Activated CD4-positive, alpha-beta memory T cell treated with anti-CD3 and anti-CD28 coated beads for 36 hours (primary cell): ENCODE data around the gene NABP2. TPM values are rescaled to one million over a fixed set of nuclear protein-coding genes. Genes with fewer than 3 reads are reported as not detected.

Experiments
- CTCF ChIA-PET: fragments of 350-600 bp; sonication (Branson Sonifier 250); formaldehyde crosslinking; loops from one replicate; lab custom pipeline; 2021; ENCODE audit warnings: antibody characterized with exemption, inconsistent platforms; lab: Charles Lee
- POLR2A ChIA-PET: fragments of 350-600 bp; sonication (Branson Sonifier 250); formaldehyde crosslinking; loops from one replicate; lab custom pipeline; 2021; ENCODE audit warnings: antibody characterized with exemption; lab: Charles Lee
- DNase-seq: peaks from one replicate; pipeline ENCODE4 v3.0.0-alpha.2; 2020
- H3K27ac Mint-ChIP-seq: one replicate; pipeline ENCODE4 v1.8.0; 2021; ENCODE audit warnings: mixed read lengths
- H3K27me3 Mint-ChIP-seq: one replicate; pipeline ENCODE4 v1.8.0; 2021; ENCODE audit warnings: mixed read lengths
- H3K36me3 Mint-ChIP-seq: one replicate; pipeline ENCODE4 v1.8.0; 2021; ENCODE audit warnings: mixed read lengths
- H3K4me1 Mint-ChIP-seq: one replicate; pipeline ENCODE4 v1.8.0; 2021; ENCODE audit warnings: low read depth, mixed read lengths
- H3K4me3 Mint-ChIP-seq: one replicate; pipeline ENCODE4 v1.8.0; 2021; ENCODE audit warnings: mild to moderate bottlenecking, mixed read lengths
- H3K9me3 Mint-ChIP-seq: one replicate; pipeline ENCODE4 v1.8.0; 2021; ENCODE audit warnings: mixed read lengths
- intact Hi-C: fragments of 100-400 bp; cut with micrococcal nuclease; formaldehyde crosslinking; loops from one replicate; pipeline ENCODE4 v1.15.1; 2023
- total RNA-seq, 2 experiments: library from RNA; stranded (reverse); gene quantifications; one replicate each; pipeline ENCODE4 v1.2.3, GENCODE V29; 2021

NABP2 gene
- total RNA-seq, 2 experiments from 2014 or later: 62.0 to 62.2 TPM

- H3K27ac Mint-ChIP-seq: no peak overlapping the region
- CTCF ChIA-PET: no interaction called here
These were observed 20.4 kb downstream of the NABP2 start for GRCh38 chr12:56244494-56244893.

GRCh38 chr12:56247923-56248322 lies 23.8 kb downstream of the NABP2 start:
- Mint-ChIP-seq H3K27ac (no peak overlapping the region), H3K9me3 (no peaks in the 10 kb centered on the region), H3K27me3 (no peaks in the 10 kb centered on the region), H3K4me3 (no peak overlapping the region), H3K36me3 (peaks cover 39% of the 10 kb centered on the region), H3K4me1 (no peaks in the 10 kb centered on the region)
- no peak for DNase-seq
- ChIA-PET CTCF (interaction anchor here (2.2 kb wide), 1 partner anchor 10 kb away, joined by 8 read pairs; the partner anchor contains the start of gene ANKRD52), POLR2A (no interaction called here)
- intact Hi-C loops: no loop called here

More at GRCh38 chr12:56244494-56244893, 20.4 kb downstream of the NABP2 start:
- intact Hi-C loops: no loop called here
- no peaks in the 10 kb centered on the region for H3K4me1 Mint-ChIP-seq
- no peak for DNase-seq
- no peaks in the 10 kb centered on the region for H3K27me3 Mint-ChIP-seq
- H3K9me3 Mint-ChIP-seq: no peaks in the 10 kb centered on the region
- no peak overlapping the region for H3K4me3 Mint-ChIP-seq
- POLR2A ChIA-PET: no interaction called here
- peaks cover 35% of the 10 kb centered on the region for H3K36me3 Mint-ChIP-seq

DNA sequence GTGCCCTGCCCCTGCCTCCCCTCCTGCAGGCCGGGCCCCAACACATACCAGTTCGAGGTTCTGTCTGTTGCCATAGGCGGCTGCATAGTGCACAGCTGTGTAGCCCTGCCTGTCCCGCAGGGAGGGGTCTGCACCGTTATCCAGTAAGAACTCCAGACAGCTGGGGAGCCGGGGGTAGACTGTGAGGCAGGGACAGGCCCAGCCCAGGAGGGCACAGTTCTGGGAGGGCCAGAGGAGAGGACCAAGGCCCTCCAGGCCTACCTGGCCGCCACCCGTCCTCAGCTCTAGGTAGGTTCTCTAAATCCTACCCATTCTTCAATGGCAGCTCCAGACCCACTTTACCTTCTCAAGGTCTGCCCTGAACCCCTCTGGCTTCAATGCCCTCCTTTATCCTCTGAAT lies 24.6 kb downstream of the NABP2 start:
- Mint-ChIP-seq H3K36me3 (peaks cover 43% of the 10 kb centered on the region), H3K4me3 (no peak overlapping the region)
- POLR2A ChIA-PET: no interaction called here

GRCh38 chr12:56252649-56253048 lies 28.5 kb downstream of the NABP2 start:
- Mint-ChIP-seq H3K36me3 (peaks cover 33% of the 10 kb centered on the region), H3K4me3 (no peak overlapping the region), H3K27ac (no peak overlapping the region), H3K27me3 (no peaks in the 10 kb centered on the region), H3K4me1 (peaks cover 12% of the 10 kb centered on the region), H3K9me3 (no peaks in the 10 kb centered on the region)
- ChIA-PET POLR2A (interaction anchor here (1.6 kb wide), 1 partner anchor 14 kb away, joined by 4 read pairs; the partner anchor contains the start of gene COQ10A), CTCF (interaction anchor here (0.6 to 1.2 kb wide), 2 partner anchors 27 to 44 kb away, joined by 3 read pairs; no protein-coding TSS in a partner anchor)
- intact Hi-C loops: no loop called here
- no peak for DNase-seq

More for the DNA sequence above, 24.6 kb downstream of the NABP2 start:
- H3K4me1 Mint-ChIP-seq: no peaks in the 10 kb centered on the region
- no peak for DNase-seq
- H3K9me3 Mint-ChIP-seq: no peaks in the 10 kb centered on the region
- H3K27me3 Mint-ChIP-seq: no peaks in the 10 kb centered on the region
- CTCF ChIA-PET: interaction anchor here (1.0 to 2.2 kb wide), 3 partner anchors 10 to 43 kb away, joined by 3 to 8 read pairs (median 5); partner anchors contain the start of gene ANKRD52
- no peak overlapping the region for H3K27ac Mint-ChIP-seq
- intact Hi-C loops: no loop called here

DNA sequence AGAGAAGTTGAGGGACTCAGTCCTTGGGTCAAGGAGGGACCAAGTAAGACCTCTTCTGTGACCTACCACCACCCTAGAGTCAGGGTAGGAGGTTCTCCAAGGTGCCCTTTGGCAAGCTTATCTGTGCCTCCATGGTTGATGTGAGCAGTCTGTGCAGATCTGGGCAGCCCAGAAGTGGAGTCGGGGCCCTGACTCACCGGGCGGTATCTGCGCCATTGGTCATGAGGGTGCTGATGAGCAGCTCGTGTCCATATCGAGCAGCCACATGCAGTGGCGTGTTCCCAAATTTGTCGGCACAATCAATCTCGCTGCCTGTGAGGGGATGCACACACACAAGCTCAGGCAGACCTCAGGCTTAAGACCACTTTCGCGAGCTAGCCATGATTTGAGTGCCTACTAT lies 28.9 kb downstream of the NABP2 start:
- Mint-ChIP-seq H3K4me1 (peaks cover 12% of the 10 kb centered on the region), H3K9me3 (no peaks in the 10 kb centered on the region), H3K4me3 (no peak overlapping the region), H3K36me3 (peaks cover 31% of the 10 kb centered on the region), H3K27ac (no peak overlapping the region), H3K27me3 (no peaks in the 10 kb centered on the region)
- DNase-seq: no peak
- intact Hi-C loops: no loop called here
- POLR2A ChIA-PET: interaction anchor here (1.6 kb wide), 1 partner anchor 14 kb away, joined by 4 read pairs; the partner anchor contains the start of gene COQ10A
- CTCF ChIA-PET: interaction anchor here (0.6 to 1.2 kb wide), 2 partner anchors 28 to 44 kb away, joined by 3 read pairs; no protein-coding TSS in a partner anchor

DNA sequence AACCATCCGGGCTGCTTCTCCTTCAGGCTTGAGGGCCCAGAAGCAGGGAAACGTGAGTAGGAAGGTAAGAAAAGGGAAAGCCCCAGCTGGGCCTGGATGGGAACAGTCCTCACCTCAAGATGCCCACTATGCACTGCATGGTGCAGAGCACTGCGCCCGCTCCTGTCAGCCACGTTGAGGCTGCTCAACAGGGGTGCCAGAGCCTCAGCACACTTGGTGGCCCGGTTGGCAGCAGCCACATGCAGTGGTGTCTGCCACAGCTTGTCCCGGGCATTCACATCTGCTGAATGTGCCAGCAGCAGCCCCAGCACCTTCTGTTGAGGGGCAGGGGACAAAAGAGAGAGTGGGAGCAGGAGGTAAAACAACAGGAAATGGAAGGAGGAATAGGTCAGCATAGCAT lies 31.5 kb downstream of the NABP2 start:
- Mint-ChIP-seq H3K4me3 (no peak overlapping the region), H3K36me3 (peaks cover 24% of the 10 kb centered on the region), H3K4me1 (peaks cover 19% of the 10 kb centered on the region), H3K27ac (no peak overlapping the region), H3K9me3 (no peaks in the 10 kb centered on the region), H3K27me3 (no peaks in the 10 kb centered on the region)
- ChIA-PET POLR2A (no interaction called here), CTCF (interaction anchor here (0.6 to 4.6 kb wide), 5 partner anchors 11 to 104 kb away, joined by 3 to 21 read pairs (median 6); partner anchors contain the start of genes COQ10A, RNF41, SMARCC2 and STAT2)
- intact Hi-C loops: loop anchor here (5.0 kb wide), 1 partner anchor 33 kb away; the partner anchor contains the start of genes NABP2 and RNF41
- DNase-seq: no peak

DNA sequence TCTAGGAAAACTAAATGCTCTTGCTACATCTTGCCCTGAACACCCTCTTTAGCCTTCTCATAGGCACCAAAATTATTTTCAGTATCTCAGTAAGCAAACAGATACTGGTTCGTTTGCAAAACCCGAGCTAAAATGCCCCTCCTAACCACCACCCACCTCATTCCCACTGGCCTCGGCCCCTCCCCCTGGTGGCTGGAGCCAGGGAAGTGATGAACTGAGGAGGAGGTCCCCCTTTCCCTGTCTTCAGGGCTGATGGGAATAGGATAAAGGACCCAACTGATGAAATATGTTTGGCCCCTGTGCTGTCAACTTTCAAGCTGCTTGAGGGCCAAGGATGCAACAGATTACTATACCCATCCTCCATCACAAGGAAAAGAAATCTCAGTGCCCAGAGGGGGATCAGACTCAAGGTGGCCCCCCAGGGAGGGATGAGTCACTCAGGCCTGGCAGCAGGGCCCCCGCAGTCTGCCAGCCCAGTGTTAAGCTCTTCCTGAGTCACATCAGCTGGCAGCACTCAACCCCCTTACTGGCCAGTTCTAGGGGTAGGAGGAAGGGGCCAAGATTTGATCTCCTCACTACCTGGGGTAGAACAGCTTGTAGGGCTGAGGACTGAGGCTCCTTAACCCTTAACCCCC lies 32.3 kb downstream of the NABP2 start:
- peaks cover 19% of the 10 kb centered on the region for H3K4me1 Mint-ChIP-seq
- no peak for DNase-seq
- intact Hi-C loops: loop anchor here (5.0 kb wide), 1 partner anchor 34 kb away; the partner anchor contains the start of genes NABP2 and RNF41
- CTCF ChIA-PET: interaction anchor here (0.9 to 4.6 kb wide), 7 partner anchors 10 to 208 kb away, joined by 3 to 21 read pairs (median 6); partner anchors contain the start of genes COQ10A, RNF41, SMARCC2 and STAT2
- peak overlapping the region; percentile 87 for H3K4me3 Mint-ChIP-seq
- H3K27me3 Mint-ChIP-seq: no peaks in the 10 kb centered on the region
- peak overlapping the region; percentile 43 for H3K27ac Mint-ChIP-seq
- H3K36me3 Mint-ChIP-seq: peaks cover 24% of the 10 kb centered on the region
- no peaks in the 10 kb centered on the region for H3K9me3 Mint-ChIP-seq
- POLR2A ChIA-PET: no interaction called here

DNA sequence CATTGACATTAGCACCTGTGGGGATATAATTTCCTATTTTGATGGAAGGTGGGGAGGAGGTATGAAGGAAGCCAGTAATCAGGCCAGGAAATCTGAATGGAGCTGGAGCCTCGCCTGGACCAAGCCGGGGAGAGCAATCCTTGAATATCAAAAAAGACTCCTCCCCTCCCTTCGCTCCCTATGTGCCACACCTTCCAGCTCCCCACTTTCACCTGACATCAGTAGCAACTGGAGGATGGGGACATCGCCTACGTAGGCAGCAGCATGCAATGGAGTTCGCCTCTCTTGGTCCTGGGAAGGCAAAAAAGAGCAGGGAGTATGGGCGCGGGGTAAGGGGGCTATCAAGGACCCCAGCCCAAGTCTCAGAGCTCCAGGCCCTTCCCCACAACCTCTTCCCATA lies 32.9 kb downstream of the NABP2 start:
- no peaks in the 10 kb centered on the region for H3K9me3 Mint-ChIP-seq
- peaks cover 19% of the 10 kb centered on the region for H3K4me1 Mint-ChIP-seq
- DNase-seq: no peak
- peak overlapping the region; percentile 43 for H3K27ac Mint-ChIP-seq
- CTCF ChIA-PET: interaction anchor here (0.9 to 4.6 kb wide), 7 partner anchors 10 to 207 kb away, joined by 3 to 21 read pairs (median 6); partner anchors contain the start of genes COQ10A, RNF41, SMARCC2 and ZC3H10
- peaks cover 20% of the 10 kb centered on the region for H3K36me3 Mint-ChIP-seq
- intact Hi-C loops: loop anchor here (5.0 kb wide), 1 partner anchor 35 kb away; the partner anchor contains the start of genes NABP2 and RNF41
- H3K4me3 Mint-ChIP-seq: peak overlapping the region; percentile 87
- H3K27me3 Mint-ChIP-seq: no peaks in the 10 kb centered on the region
- POLR2A ChIA-PET: interaction anchor here (0.7 kb wide), 1 partner anchor 84 kb away, joined by 3 read pairs; no protein-coding TSS in a partner anchor

- Mint-ChIP-seq H3K36me3 (peaks cover 17% of the 10 kb centered on the region), H3K27me3 (no peaks in the 10 kb centered on the region), H3K9me3 (no peaks in the 10 kb centered on the region), H3K27ac (peak overlapping the region; percentile 59), H3K4me1 (peaks cover 19% of the 10 kb centered on the region), H3K4me3 (peak overlapping the region; percentile 87)
- peak; percentile 15 for DNase-seq
- CTCF ChIA-PET: interaction anchor here (0.7 to 4.6 kb wide), 34 partner anchors 9 to 528 kb away, joined by 3 to 21 read pairs (median 5); partner anchors contain the start of genes CNPY2, COQ10A, ESYT1 and IL23A
- intact Hi-C loops: loop anchor here (1.0 to 5.0 kb wide), 5 partner anchors 9 to 138 kb away; partner anchors contain the start of genes COQ10A, NABP2, RNF41 and STAT2
- POLR2A ChIA-PET: interaction anchor here (0.6 to 1.8 kb wide), 7 partner anchors 8 to 140 kb away, joined by 3 to 10 read pairs (median 4); partner anchors contain the start of genes RNF41, STAT2 and ZC3H10
These were observed 33.4 kb downstream of the NABP2 start for GRCh38 chr12:56257491-56258067.

GRCh38 chr12:56258068-56258819 lies 34.1 kb downstream of the NABP2 start, which contains the start of gene ANKRD52:
Gene ANKRD52, minus strand, starts transcription at chr12:56258384. Its CDS starts 115 bp downstream, at chr12:56258269.
- peak within 1 kb of the TSS; percentile 81 for H3K27ac Mint-ChIP-seq
- H3K36me3 Mint-ChIP-seq: peaks cover 12% of the 10 kb centered on the region
- H3K27me3 Mint-ChIP-seq: no peaks in the 10 kb centered on the region
- CTCF ChIA-PET: interaction anchor here (0.6 to 4.6 kb wide), 39 partner anchors 8 to 529 kb away, joined by 3 to 21 read pairs (median 5); partner anchors contain the start of genes CNPY2, COQ10A, ESYT1 and IL23A
- POLR2A ChIA-PET: interaction anchor here (0.6 to 1.8 kb wide), 7 partner anchors 8 to 140 kb away, joined by 3 to 10 read pairs (median 4); partner anchors contain the start of genes RNF41, SMARCC2, STAT2 and ZC3H10
- peak; percentile 82 for DNase-seq
- intact Hi-C loops: loop anchor here (1.0 to 5.0 kb wide), 5 partner anchors 8 to 139 kb away; partner anchors contain the start of genes COQ10A, NABP2, RNF41 and STAT2
- H3K4me3 Mint-ChIP-seq: peak within 1 kb of the TSS; percentile 87
- H3K9me3 Mint-ChIP-seq: no peaks in the 10 kb centered on the region
- peaks cover 19% of the 10 kb centered on the region for H3K4me1 Mint-ChIP-seq
